A549 (cell line): ENCODE measurements around the gene RAE1.

ENCODE experiments used
- CTCF ChIP-seq: fragments of >200 bp; sonication (Bioruptor Twin); formaldehyde crosslinking; IDR thresholded peaks from 3 replicates; pipeline ENCODE4 v1.5.1; 2016
- FOSB ChIP-seq: fragments of 250-450 bp; sonication (Bioruptor Pico); IDR thresholded peaks from 2 replicates; pipeline ENCODE4 v1.5.0; 2020; ENCODE audit warnings: mild to moderate bottlenecking, moderate library complexity
- FOXS1 ChIP-seq: fragments of 250-450 bp; sonication (Bioruptor Pico); IDR thresholded peaks from 2 replicates; pipeline ENCODE4 v1.5.0; 2020; ENCODE audit warnings: mild to moderate bottlenecking, moderate library complexity
- MAZ ChIP-seq: fragments of 150-350 bp; IDR thresholded peaks from 2 replicates; pipeline ENCODE4 v1.6.1; 2014; ENCODE audit warnings: antibody characterized with exemption, low read depth, low read length, borderline replicate concordance
- POLR2A ChIP-seq: IDR thresholded peaks from 2 replicates; pipeline ENCODE4 v1.6.1; 2012; ENCODE audit warnings: mild to moderate bottlenecking, low read length
- RAD21 ChIP-seq, 2 experiments: fragments of >200 bp in 1 of 2; sonication (Bioruptor Twin) in 1 of 2; formaldehyde crosslinking in 1 of 2; IDR thresholded peaks in 1 of 2; conservative IDR thresholded peaks in 1 of 2; 2 replicates in 1 of 2; 3 replicates in 1 of 2; pipeline ENCODE4 v1.6.1; 2012 to 2018; ENCODE audit warnings: inconsistent platforms in 1 of 2
- RFX5 ChIP-seq: fragments of 450-650 bp; IDR thresholded peaks from 2 replicates; pipeline ENCODE4 v1.7.1; 2014; ENCODE audit warnings: antibody characterized with exemption, mild to moderate bottlenecking, moderate library complexity
- RNF2 ChIP-seq: fragments of 200-600 bp; sonication (generic); IDR thresholded peaks from 2 replicates; pipeline ENCODE4 v1.6.1; 2016; ENCODE audit warnings: low read depth, mild to moderate bottlenecking, antibody characterized with exemption, moderate library complexity, borderline replicate concordance
- TF ChIP-seq, protein P1 (sequence below): fragments of 450-650 bp; IDR thresholded peaks from 2 replicates; pipeline ENCODE4 v1.6.1; 2014; ENCODE audit warnings: antibody characterized with exemption
- TF ChIP-seq, protein P2 (sequence below): fragments of 200-600 bp; sonication (generic); IDR thresholded peaks from 2 replicates; pipeline ENCODE4 v1.6.1; 2016; ENCODE audit warnings: antibody characterized with exemption, mild to moderate bottlenecking, moderate library complexity

DNA sequence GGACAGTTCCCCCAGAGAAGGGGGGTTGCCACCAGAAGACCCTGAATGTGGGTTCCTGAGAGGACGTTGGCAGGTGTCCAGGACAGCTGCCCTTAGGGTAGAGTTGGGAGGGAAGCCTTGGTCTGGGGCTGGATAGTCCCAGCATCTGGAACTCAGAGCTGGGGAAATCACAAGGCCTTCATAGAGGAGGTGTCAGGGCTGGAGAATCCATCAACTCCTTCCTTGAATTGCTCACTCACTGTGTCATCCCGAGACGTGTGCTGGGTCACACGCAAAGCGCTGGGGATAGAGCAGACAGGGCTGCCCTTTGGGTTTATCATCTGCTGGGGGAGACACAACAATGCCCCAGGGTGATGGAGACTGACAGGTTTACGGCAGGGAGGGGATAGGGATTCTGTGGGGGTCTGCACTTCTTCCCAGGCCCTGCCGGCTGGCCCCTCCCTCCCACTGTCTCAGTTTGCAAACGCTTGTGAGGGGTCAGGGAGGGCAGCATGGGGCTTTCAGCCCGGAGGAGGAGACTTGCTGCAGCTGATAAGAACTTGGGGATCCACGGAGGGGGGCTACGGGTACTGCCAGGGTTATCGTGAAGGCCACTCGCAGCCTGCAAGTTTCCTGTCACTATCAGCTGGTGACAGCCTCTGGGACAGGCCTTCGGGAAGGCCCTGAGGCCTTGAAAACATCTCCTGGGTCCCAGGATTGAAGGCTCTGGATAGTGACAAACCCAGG is 58.8 kb downstream of the RAE1 start:
- TF ChIP-seq RFX5 (no peak), FOSB (CRISPR knock-in tag) (no peak), RAD21 (conservative IDR thresholded peaks at IDR 0.05 in 1 of 2, IDR thresholded peaks at IDR 0.05 in 1 of 2) (no peak), FOXS1 (CRISPR knock-in tag) (no peak), RNF2 (no peak), CTCF (no peak), MAZ (no peak), POLR2A (no peak)
- TF ChIP-seq, protein P1, sequence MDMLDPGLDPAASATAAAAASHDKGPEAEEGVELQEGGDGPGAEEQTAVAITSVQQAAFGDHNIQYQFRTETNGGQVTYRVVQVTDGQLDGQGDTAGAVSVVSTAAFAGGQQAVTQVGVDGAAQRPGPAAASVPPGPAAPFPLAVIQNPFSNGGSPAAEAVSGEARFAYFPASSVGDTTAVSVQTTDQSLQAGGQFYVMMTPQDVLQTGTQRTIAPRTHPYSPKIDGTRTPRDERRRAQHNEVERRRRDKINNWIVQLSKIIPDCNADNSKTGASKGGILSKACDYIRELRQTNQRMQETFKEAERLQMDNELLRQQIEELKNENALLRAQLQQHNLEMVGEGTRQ = no peak
- TF ChIP-seq, protein P2, sequence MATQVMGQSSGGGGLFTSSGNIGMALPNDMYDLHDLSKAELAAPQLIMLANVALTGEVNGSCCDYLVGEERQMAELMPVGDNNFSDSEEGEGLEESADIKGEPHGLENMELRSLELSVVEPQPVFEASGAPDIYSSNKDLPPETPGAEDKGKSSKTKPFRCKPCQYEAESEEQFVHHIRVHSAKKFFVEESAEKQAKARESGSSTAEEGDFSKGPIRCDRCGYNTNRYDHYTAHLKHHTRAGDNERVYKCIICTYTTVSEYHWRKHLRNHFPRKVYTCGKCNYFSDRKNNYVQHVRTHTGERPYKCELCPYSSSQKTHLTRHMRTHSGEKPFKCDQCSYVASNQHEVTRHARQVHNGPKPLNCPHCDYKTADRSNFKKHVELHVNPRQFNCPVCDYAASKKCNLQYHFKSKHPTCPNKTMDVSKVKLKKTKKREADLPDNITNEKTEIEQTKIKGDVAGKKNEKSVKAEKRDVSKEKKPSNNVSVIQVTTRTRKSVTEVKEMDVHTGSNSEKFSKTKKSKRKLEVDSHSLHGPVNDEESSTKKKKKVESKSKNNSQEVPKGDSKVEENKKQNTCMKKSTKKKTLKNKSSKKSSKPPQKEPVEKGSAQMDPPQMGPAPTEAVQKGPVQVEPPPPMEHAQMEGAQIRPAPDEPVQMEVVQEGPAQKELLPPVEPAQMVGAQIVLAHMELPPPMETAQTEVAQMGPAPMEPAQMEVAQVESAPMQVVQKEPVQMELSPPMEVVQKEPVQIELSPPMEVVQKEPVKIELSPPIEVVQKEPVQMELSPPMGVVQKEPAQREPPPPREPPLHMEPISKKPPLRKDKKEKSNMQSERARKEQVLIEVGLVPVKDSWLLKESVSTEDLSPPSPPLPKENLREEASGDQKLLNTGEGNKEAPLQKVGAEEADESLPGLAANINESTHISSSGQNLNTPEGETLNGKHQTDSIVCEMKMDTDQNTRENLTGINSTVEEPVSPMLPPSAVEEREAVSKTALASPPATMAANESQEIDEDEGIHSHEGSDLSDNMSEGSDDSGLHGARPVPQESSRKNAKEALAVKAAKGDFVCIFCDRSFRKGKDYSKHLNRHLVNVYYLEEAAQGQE = no peak
